ENCODE measurements around the gene MSL3B.

MSL3B gene

DNA sequence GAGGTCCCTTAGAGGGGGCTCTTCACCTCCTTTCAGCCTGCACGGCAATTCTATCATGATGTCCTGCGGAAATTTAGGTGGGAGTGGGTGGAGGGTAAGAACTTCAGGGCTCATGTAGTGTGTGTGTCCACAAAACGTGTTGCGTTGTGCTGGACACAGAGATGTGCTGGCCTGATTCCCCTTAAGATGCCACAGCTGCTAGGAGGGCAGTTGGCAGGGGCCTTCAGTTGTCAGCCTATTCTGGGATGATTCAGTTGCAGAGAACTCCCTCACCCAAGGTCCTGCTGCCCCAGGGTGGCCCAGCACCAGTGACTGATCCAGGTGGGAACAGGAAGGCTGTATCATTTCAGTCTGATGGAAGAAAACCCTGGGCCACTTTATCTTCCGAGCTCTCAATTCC lies 12.8 kb downstream of the MSL3B start:
- DNase-seq (ENCODE audit: low read depth in 1 of 2, low spot score in 1 of 2): no peak
- H3K4me3 ChIP-seq (replicated peaks; ENCODE audit: insufficient read depth, low read length): no peak overlapping the region
- TF ChIP-seq, protein P1, sequence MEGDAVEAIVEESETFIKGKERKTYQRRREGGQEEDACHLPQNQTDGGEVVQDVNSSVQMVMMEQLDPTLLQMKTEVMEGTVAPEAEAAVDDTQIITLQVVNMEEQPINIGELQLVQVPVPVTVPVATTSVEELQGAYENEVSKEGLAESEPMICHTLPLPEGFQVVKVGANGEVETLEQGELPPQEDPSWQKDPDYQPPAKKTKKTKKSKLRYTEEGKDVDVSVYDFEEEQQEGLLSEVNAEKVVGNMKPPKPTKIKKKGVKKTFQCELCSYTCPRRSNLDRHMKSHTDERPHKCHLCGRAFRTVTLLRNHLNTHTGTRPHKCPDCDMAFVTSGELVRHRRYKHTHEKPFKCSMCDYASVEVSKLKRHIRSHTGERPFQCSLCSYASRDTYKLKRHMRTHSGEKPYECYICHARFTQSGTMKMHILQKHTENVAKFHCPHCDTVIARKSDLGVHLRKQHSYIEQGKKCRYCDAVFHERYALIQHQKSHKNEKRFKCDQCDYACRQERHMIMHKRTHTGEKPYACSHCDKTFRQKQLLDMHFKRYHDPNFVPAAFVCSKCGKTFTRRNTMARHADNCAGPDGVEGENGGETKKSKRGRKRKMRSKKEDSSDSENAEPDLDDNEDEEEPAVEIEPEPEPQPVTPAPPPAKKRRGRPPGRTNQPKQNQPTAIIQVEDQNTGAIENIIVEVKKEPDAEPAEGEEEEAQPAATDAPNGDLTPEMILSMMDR (IDR thresholded peaks at IDR 0.05; ENCODE audit: insufficient read depth, low read length): no peak
- TF ChIP-seq POLR2AphosphoS5 (IDR thresholded peaks at IDR 0.05; ENCODE audit: low read depth) (no peak), SPI1 (IDR thresholded peaks at IDR 0.05; ENCODE audit: borderline replicate concordance, low read depth) (no peak), GABPA (IDR thresholded peaks at IDR 0.05; ENCODE audit: low read depth) (no peak)
- TF ChIP-seq, protein P2, sequence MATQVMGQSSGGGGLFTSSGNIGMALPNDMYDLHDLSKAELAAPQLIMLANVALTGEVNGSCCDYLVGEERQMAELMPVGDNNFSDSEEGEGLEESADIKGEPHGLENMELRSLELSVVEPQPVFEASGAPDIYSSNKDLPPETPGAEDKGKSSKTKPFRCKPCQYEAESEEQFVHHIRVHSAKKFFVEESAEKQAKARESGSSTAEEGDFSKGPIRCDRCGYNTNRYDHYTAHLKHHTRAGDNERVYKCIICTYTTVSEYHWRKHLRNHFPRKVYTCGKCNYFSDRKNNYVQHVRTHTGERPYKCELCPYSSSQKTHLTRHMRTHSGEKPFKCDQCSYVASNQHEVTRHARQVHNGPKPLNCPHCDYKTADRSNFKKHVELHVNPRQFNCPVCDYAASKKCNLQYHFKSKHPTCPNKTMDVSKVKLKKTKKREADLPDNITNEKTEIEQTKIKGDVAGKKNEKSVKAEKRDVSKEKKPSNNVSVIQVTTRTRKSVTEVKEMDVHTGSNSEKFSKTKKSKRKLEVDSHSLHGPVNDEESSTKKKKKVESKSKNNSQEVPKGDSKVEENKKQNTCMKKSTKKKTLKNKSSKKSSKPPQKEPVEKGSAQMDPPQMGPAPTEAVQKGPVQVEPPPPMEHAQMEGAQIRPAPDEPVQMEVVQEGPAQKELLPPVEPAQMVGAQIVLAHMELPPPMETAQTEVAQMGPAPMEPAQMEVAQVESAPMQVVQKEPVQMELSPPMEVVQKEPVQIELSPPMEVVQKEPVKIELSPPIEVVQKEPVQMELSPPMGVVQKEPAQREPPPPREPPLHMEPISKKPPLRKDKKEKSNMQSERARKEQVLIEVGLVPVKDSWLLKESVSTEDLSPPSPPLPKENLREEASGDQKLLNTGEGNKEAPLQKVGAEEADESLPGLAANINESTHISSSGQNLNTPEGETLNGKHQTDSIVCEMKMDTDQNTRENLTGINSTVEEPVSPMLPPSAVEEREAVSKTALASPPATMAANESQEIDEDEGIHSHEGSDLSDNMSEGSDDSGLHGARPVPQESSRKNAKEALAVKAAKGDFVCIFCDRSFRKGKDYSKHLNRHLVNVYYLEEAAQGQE (IDR thresholded peaks at IDR 0.05; ENCODE audit: insufficient replicate concordance, low read depth): no peak
- H3K27me3 ChIP-seq (ENCODE audit: insufficient read depth, poor library complexity, severe bottlenecking): no peaks in the 10 kb centered on the region
- no peak overlapping the region for H3K27ac ChIP-seq (replicated peaks)

DNA sequence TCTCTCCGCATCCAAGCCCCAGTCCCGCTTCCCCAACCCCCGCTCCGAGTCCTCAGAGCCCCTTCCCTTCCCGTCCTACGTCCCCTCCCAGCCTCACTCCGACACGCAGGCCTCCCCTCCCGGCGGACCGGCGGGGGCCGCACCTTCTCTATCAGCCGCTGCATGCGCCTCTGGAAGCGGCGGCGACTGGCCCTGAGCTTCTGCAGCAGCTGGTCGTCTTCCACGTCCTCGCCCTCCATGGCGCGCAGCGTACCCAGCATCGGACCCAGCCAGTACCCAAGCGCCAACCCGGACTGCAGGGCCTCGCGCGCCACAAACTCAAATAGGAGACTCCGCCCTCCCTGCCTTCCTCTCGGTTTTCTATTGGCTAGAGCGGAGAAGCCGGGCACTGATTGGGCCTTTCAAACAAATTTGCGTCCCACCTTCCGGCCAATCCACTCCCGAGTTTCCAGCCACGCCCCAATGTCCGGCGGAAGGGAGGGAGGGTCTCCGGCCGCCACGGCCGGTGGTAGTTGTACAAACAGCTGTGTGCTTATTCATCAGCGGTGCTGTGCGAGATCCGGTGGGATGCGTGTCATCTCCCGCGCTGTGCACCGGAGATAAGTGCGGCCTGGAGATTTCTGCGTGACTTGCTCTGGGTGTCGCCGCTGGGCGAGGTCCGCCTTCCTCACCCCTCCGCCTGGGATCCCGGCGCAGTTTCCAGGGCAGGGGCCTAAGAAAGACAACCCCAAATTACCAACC lies 13.8 kb downstream of the MSL3B start, which contains the start of gene HJURP:
TSS of gene HJURP (minus strand) at position 295 of the 741 bp plus-strand sequence. CDS start at position 260, 35 bp downstream.
- no peaks in the 10 kb centered on the region for H3K27me3 ChIP-seq (ENCODE audit: insufficient read depth, poor library complexity, severe bottlenecking)
- peak; percentile 92 to 96 for DNase-seq (ENCODE audit: low read depth in 1 of 2, low spot score in 1 of 2)
- TF ChIP-seq POLR2AphosphoS5 (IDR thresholded peaks at IDR 0.05; ENCODE audit: low read depth) (peak; percentile 73), SPI1 (IDR thresholded peaks at IDR 0.05; ENCODE audit: borderline replicate concordance, low read depth) (no peak), GABPA (IDR thresholded peaks at IDR 0.05; ENCODE audit: low read depth) (peak; percentile 68)
- TF ChIP-seq, protein P2 (IDR thresholded peaks at IDR 0.05; ENCODE audit: insufficient replicate concordance, low read depth): peak; percentile 28
- TF ChIP-seq, protein P1 (IDR thresholded peaks at IDR 0.05; ENCODE audit: insufficient read depth, low read length): no peak
- peak within 1 kb of the TSS; percentile 94 for H3K27ac ChIP-seq (replicated peaks)
- peak within 1 kb of the TSS; percentile 96 for H3K4me3 ChIP-seq (replicated peaks; ENCODE audit: insufficient read depth, low read length)

DNA sequence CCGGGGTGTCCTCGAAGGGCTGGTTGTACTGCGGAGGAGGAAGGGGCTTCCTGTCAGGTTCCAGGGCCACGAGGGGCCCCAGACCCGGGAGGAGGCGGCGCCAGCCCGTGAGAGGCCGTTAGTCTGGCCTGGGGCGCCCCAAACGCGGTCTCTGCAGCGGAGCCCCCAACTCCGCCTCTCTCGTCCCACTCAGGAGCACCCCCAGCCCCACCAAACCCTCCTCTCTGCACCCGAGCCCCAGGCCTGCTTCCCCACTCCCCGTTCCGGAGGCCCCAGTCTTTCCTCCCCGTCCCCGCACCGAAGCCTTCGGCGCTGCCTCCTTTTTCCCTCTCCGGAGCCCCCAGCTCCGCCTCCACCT lies 14.3 kb downstream of the MSL3B start:
- peak overlapping the region; percentile 96 for H3K4me3 ChIP-seq (replicated peaks; ENCODE audit: insufficient read depth, low read length)
- H3K27ac ChIP-seq (replicated peaks): peak overlapping the region; percentile 94
- no peak for DNase-seq (ENCODE audit: low read depth in 1 of 2, low spot score in 1 of 2)
- TF ChIP-seq GABPA (IDR thresholded peaks at IDR 0.05; ENCODE audit: low read depth) (no peak), POLR2AphosphoS5 (IDR thresholded peaks at IDR 0.05; ENCODE audit: low read depth) (no peak), SPI1 (IDR thresholded peaks at IDR 0.05; ENCODE audit: borderline replicate concordance, low read depth) (no peak)
- TF ChIP-seq, protein P1 (IDR thresholded peaks at IDR 0.05; ENCODE audit: insufficient read depth, low read length): no peak
- TF ChIP-seq, protein P2 (IDR thresholded peaks at IDR 0.05; ENCODE audit: insufficient replicate concordance, low read depth): no peak
- H3K27me3 ChIP-seq (ENCODE audit: insufficient read depth, poor library complexity, severe bottlenecking): no peaks in the 10 kb centered on the region
